Right lobe of liver (tissue), 6 donors: ENCODE measurements around the gene PAX6. TPM values are rescaled to one million over a fixed set of nuclear protein-coding genes. Genes with fewer than 3 reads are reported as not detected.

Source experiments
- ATAC-seq, 4 donors: fragments of 200-7000 bp; cut with Tn5 transposase; one replicate each; pipeline ENCODE4 v1.9.1; 2020; ENCODE audit warnings: mild to moderate bottlenecking in 4 of 4, moderate library complexity in 4 of 4
- DNase-seq, 3 donors: peaks; one replicate each; pipeline ENCODE4 v3.0.0-alpha.2; 2020
- H3K27ac ChIP-seq, 3 donors: fragments of 200-600 bp; one replicate each; pipeline ENCODE4 v1.8.0; 2022
- H3K27me3 ChIP-seq, 2 donors: fragments of 200-600 bp; one replicate each; pipeline ENCODE4 v1.8.0; 2022
- H3K36me3 ChIP-seq, 4 donors: fragments of 200-600 bp; sonication (generic) in 1 of 4; one replicate each; pipeline versions ENCODE4 v1.5.1 to v1.8.0; 2017 to 2022; ENCODE audit warnings: control low read depth in 1 of 4
- H3K4me1 ChIP-seq, 4 donors: fragments of 200-600 bp; sonication (generic) in 1 of 4; one replicate each; pipeline versions ENCODE4 v1.5.1 to v1.8.0; 2017 to 2022; ENCODE audit warnings: control low read depth in 1 of 4
- H3K4me3 ChIP-seq, 3 donors: fragments of 200-600 bp; one replicate each; pipeline ENCODE4 v1.8.0; 2022
- H3K9me3 ChIP-seq, 4 donors: fragments of 200-600 bp; sonication (generic) in 1 of 4; one replicate each; pipeline versions ENCODE4 v1.5.1 to v1.8.0; 2017 to 2022; ENCODE audit warnings: control low read depth in 1 of 4
- CTCF ChIP-seq, 4 donors: fragments of 200-600 bp in 3 of 4; fragments of 450-650 bp in 1 of 4; IDR thresholded peaks; one replicate each; pipeline versions ENCODE4 v1.5.1 to v1.8.0; 2016 to 2022; ENCODE audit warnings: antibody characterized with exemption in 4 of 4, mild to moderate bottlenecking in 2 of 4
- POLR2A ChIP-seq: fragments of 450-650 bp; IDR thresholded peaks from one replicate; pipeline ENCODE4 v1.6.1; 2017; ENCODE audit warnings: antibody characterized with exemption, mild to moderate bottlenecking
- WGBS: methylation state at CpG from one replicate; pipeline ENCODE4 v1.1.6; 2018; ENCODE audit warnings: low coverage, low lambda C conversion rate; ENCODE audit not compliant: insufficient coverage; ENCODE audit errors: missing lambda C conversion rate; 5-methylcytosine and 5-hydroxymethylcytosine counted together
- intact Hi-C, 2 donors: fragments of 100-400 bp; cut with DNase I; formaldehyde crosslinking; loops; one replicate each; pipeline versions ENCODE4 v1.11.2 to v1.14.1; 2022
- total RNA-seq, 6 experiments: library from RNA; depleted of rRNA in 2 of 6; stranded (reverse); fragments of >200 nt in 2 of 6; fragmentation: NEBNext Ultra II Directional in 3 of 6; extraction: Animal tissue kit (Norgen Biotek cat#: 25700) in 3 of 6; gene quantifications; one replicate each; pipeline versions ENCODE4 v1.1.0 to v1.2.4, GENCODE V29; 2016 to 2023
- donor health status: DM: no; HTN: yes; CAD: no.
- donor health status: DM: no; HTN: no; CAD: no.
- donor health status: DM: no; HTN: no; CAD: no.
- donor health status: DM: no; HTN: yes; CAD: no.
- donor health status: DM: no; HTN: yes; CAD: no.

PAX6 gene
- total RNA-seq, 6 experiments from 2014 or later: not detected

GRCh38 chr11:31770011-31770700 is 41.0 kb downstream of the PAX6 start:
- 86% methylated on average over 1 of the region's 3 CpGs for WGBS
- Histone ChIP-seq H3K27me3 (no peaks in the 10 kb centered on the region), H3K9me3 (no peaks in the 10 kb centered on the region), H3K4me1 (peaks cover 0 to 3% (median 0%) of the 10 kb centered on the region in 4 donors), H3K4me3 (no peak overlapping the region), H3K36me3 (no peaks in the 10 kb centered on the region), H3K27ac (no peak overlapping the region)
- no peak for ATAC-seq
- TF ChIP-seq CTCF (IDR thresholded peaks at IDR 0.05): no peak
- no peak for TF ChIP-seq POLR2A
- intact Hi-C loops: no loop called here
- no peak for DNase-seq

- Histone ChIP-seq H3K4me3 (no peak overlapping the region), H3K27me3 (no peaks in the 10 kb centered on the region), H3K9me3 (no peaks in the 10 kb centered on the region), H3K4me1 (peaks cover 0 to 3% (median 0%) of the 10 kb centered on the region in 4 donors), H3K27ac (no peak overlapping the region), H3K36me3 (no peaks in the 10 kb centered on the region)
- no peak for DNase-seq
- WGBS: 77% methylated on average over 9 of the region's 9 CpGs
- intact Hi-C loops: no loop called here
- TF ChIP-seq CTCF (IDR thresholded peaks at IDR 0.05) (no peak), POLR2A (no peak)
- ATAC-seq: no peak
Measured at GRCh38 chr11:31768749-31769640, 42.1 kb downstream of the PAX6 start.

GRCh38 chr11:31767685-31768084 is 43.4 kb downstream of the PAX6 start:
- intact Hi-C loops: no loop called here
- Histone ChIP-seq H3K27ac (no peak overlapping the region), H3K9me3 (no peaks in the 10 kb centered on the region), H3K4me3 (no peak overlapping the region), H3K4me1 (peaks cover 0 to 3% (median 0%) of the 10 kb centered on the region in 4 donors), H3K27me3 (no peaks in the 10 kb centered on the region), H3K36me3 (no peaks in the 10 kb centered on the region)
- TF ChIP-seq POLR2A (no peak), CTCF (IDR thresholded peaks at IDR 0.05) (no peak)
- WGBS: 100% methylated on average over 2 of the region's 2 CpGs
- ATAC-seq: no peak
- DNase-seq: no peak

DNA sequence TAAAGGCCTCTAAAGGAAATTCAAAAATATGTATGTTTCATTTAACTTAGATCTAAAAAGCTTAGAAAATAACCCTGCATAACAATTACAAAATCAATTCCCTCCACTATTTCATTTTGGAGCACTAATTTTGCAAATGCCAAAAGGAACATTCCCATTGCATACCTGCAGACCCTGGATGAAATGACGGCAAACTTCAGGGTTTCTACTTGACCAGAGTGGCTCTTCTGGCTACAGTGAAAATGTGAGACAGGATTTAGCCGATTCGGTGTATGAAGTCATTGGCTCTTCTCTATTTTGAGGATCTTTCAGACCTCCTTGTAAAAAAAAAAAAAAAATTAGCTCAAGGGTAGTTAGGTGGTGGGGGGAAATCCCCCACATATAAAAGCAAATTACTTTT is 44.1 kb downstream of the PAX6 start:
- no peak for ATAC-seq

More for the DNA sequence above, 44.1 kb downstream of the PAX6 start:
- Histone ChIP-seq H3K27me3 (no peaks in the 10 kb centered on the region), H3K9me3 (no peaks in the 10 kb centered on the region), H3K27ac (no peak overlapping the region), H3K36me3 (no peaks in the 10 kb centered on the region), H3K4me3 (no peak overlapping the region), H3K4me1 (no peaks in the 10 kb centered on the region)
- 87% methylated on average over 3 of the region's 3 CpGs for WGBS
- intact Hi-C loops: no loop called here
- no peak for DNase-seq
- TF ChIP-seq CTCF (IDR thresholded peaks at IDR 0.05): no peak
